CD1c-positive myeloid dendritic cell (primary cell): ENCODE data around the gene SH3BGRL.

Experiments
- DNase-seq: peaks from one replicate; pipeline ENCODE4 v3.0.0-alpha.2; 2016; ENCODE audit errors: extremely low spot score

SH3BGRL gene

GRCh38 chrX:81201671-81202455 is at the start of gene SH3BGRL, which contains the start of gene HMGN5:
SH3BGRL (plus strand) TSS chrX:81202102; CDS start chrX:81202201, 99 bp downstream.
HMGN5 (minus strand) TSS chrX:81201913; CDS start chrX:81121549, 80,364 bp downstream.
- DNase-seq = peak; percentile 74

GRCh38 chrX:81168391-81168790 is 33.5 kb upstream of the SH3BGRL start:
- no peak for DNase-seq

GRCh38 chrX:81174286-81174685 is 27.6 kb upstream of the SH3BGRL start:
- peak; percentile 40 for DNase-seq

- no peak for DNase-seq
Measured at GRCh38 chrX:81195259-81195658, 6.6 kb upstream of the SH3BGRL start.

DNA sequence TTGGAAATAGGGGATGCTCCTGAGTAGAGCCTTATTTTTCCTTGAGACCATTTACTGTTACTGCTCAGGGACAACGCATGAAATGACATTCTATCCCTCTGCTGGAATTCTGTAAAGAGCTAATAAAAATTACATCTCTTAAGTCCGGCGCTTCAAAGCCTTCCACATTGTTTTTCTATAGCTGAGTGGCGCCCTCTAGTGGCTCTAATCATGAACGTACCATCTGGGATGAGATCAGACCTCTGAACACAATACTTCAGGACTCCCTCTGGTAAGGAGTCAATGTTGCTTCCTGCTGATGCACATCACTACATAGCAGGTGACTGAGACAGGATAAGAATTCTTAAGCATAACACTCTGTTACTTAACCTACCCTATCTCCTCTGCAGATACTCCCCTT is 6.2 kb upstream of the SH3BGRL start:
- DNase-seq = peak; percentile 63

DNA sequence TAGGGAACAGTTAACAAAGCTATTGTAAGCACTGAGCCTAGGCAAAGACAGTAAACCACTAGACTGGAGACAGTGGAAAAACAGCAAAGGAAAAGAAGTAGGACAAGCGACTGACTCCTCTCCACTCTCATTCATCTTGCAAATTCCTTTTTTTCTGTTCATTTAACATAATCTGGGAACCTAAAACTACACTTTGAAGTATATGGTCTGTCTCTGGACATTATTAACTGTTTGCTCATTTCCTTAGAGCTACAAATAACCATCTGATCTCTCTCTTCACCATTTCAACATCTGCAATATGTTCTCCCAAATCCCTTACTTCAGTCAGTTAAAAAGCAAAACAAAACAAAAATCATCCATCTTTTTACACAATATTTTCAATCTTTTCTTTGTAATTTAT is 831 bp upstream of the SH3BGRL start:
- no peak for DNase-seq

DNA sequence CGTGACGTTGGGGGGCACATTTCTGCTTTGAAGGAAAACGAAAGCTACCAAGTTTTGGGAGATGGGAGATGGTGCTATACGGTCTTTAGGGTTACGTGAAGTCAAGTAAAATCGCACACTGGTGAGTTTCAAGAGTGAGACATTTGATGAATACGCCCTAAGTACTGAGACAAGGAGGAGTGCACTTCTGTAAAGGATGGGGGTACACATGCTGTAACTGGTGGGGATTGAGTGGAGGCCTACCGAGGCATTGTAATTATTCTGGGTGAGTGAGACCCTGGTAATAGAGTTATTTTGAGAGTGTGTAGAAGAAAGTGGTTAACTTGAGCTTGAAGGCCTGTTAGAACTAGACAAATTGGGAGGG is 536 bp downstream of the SH3BGRL start:
- peak; percentile 15 for DNase-seq

DNA sequence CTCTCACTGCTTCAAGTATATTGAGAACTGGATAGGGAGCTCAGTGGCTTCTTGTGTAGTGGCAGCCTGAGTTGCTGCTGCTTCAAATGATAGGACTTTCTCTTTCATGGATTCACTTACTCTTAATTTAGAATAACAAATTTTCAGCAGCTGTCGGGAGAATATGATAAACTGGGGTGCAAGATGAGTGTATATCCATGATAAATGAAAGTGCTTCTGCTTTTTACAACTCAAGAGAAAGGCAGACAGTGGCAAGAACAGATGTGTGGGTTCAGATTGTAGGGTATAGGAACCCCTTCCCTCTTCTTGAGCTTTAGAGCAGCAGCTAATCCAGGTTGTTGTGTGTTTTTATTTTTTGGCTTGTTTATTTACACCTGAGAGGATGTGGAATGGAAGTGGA is 1.0 kb downstream of the SH3BGRL start:
- peak; percentile 8 for DNase-seq

- peak; percentile 31 for DNase-seq
Measured at GRCh38 chrX:81205551-81205950, 3.6 kb downstream of the SH3BGRL start.

DNA sequence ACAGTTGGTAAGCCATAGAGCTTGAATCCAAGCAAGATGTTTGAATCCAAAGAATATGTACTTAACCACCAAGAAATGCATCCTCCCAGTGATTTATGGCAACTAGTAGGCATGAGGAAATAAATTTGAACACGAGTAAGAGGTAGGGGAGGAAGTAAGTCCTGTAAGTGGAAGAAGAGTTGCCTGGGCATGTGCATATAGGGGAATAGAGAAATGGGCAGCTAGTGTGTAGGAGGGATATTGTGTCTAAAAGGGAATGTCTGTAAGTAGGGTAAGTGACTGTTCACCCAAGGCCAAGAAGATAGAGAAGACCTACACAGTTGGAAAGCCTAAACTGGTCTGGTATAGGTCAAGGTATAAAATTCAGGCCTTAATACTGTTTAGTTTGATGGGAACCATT is 4.6 kb downstream of the SH3BGRL start:
- DNase-seq = peak; percentile 63

- DNase-seq = no peak
Measured at GRCh38 chrX:81208916-81209315, 7.0 kb downstream of the SH3BGRL start.

DNA sequence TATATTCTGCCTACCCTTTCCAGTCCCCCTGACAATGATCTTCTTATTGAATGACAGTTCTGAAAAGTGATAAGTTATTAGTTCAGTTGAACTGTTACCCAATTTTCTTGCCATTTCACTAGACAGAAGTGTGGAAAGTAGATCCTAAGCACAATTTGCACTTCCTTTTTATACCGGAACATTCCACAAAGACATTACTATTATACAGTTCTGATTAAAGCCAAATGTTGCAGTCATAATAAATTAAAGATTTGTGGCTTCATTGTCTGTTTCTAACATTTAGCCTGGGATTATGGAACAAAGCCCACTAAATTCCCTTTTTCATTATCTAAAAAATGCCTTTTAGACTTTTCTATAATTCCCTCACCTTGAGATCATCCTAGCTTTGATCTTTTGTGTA is 13.8 kb downstream of the SH3BGRL start:
- DNase-seq = no peak

DNA sequence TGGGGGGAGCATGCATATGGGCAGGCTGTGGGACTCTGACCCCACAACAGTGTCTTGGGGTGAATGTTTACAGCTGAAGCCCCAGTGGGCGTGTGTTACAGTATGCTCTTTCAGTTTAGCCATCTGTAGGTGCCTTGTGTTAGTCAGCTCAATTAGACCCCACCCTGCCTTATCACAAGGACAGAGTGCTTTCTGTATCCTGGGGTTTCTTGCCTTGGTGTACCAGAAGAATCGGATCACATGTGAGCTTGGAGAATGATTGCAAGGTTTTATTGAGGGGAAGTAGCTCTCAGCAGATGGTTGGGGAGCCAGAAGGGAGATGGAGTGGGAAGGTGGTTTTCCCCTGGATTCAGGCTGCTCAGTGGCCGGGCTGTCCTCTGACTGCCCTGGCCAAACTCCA is 27.3 kb downstream of the SH3BGRL start:
- DNase-seq = no peak

GRCh38 chrX:81229901-81230300 is 28.0 kb downstream of the SH3BGRL start:
- DNase-seq = no peak

DNA sequence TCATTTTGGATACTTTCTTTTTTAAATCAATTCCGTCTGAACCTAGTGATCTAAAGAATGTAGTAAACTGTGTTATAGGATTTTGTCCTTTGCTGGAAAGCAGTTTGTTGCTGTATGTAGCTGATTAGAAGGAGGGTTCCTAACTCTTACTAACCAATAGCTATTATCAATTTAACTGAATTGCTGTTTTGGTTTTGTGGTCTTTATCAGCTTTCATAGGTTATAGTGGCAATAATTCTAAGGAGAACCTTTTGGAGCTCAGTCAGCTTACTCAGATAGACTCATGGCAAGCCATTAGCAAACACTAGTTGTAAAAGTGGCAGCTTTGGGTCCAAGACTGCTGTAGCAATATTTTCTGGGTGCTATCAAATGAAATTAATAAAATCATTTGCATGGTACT is 29.6 kb downstream of the SH3BGRL start:
- DNase-seq = no peak

- no peak for DNase-seq
Measured at GRCh38 chrX:81232218-81232617, 30.3 kb downstream of the SH3BGRL start.

- DNase-seq = no peak
Measured at GRCh38 chrX:81237516-81237915, 35.6 kb downstream of the SH3BGRL start.

DNA sequence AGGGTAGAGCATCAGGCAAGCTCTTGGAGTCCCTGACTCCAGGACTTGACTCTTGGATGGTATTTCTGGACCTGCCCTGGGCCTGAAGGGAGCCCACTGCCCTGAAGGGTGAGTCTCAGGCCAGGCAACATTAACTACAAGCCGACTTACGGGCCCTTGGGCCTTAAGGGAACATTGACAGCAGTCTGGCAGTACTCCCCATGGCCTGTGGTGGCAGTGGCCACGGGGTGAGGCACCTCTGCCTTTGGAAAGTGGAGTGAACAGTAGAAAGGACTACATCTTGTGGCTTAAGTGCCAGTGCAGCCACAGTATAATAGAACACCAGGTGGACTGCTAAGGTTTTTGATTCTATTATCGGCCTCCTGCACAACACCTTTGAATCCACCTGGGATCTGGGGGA is 36.3 kb downstream of the SH3BGRL start:
- no peak for DNase-seq

DNA sequence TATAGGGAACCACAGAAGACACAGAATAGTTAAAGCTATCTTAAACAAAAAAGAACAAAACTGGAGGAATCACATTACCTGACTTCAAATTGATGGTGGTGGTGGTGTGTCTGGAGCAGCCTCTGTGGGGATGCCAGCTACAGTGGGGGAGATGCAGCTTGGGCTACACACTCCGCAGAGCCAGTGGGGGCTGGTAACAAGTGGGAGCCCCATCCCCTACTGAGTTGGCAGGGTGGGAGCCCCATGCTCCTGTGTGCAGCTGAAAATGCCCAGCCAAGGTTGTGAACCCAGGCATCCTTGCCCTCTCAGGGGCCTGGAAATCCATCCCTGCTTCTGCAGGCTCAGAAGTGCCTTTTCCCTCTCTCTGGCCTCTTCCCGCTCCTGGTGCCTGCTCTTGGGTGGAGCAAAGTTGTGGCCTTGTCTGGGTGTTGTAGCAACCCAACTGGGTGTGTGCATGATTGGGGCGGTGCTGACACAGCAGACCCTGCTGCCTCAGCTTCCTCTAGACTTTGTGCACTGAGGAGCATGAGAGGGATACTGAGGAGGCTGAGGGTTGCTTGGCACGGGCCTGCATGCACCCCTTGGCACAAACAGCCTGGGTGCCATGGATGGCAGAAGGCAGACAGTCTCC is 38.9 kb downstream of the SH3BGRL start:
- no peak for DNase-seq

DNA sequence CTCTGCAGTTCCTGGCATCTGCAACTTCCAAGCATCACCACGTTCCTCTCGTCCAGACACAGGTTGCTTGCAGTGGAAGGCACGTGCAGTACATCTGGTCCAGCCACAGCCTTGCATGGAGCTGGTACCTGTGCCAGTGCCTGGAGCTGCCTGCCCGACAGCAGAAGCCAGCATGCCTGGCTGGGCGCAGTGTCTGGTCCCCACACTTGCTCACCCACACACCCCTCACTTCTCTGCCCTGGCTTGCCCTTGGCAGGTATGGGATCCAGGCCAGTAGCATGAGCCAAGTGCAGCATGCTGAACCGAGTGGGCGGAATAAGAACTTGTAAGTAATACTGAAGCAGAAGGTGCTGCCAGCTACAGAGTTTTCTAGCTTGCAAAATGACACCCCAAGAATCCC is 39.9 kb downstream of the SH3BGRL start:
- no peak for DNase-seq

DNA sequence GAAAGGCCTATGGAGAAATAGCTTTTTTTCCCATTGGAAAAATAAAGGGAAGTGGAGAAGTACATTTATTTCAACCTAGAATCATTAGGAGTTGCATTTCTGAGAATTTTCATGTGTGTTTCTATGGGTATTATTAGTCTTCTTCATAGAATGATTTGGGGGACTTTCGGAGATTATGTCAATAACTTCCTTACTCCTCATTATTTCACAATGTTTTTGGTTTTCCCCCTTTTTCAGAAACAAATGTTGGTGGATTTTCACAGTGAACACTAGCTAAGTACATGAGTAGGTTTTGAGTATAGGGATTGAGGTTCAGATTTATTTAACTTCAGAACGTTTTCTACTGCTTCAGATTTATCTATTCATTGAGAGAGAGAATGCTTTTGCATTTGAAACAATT is 54.0 kb downstream of the SH3BGRL start:
- no peak for DNase-seq

GRCh38 chrX:81257817-81258216 is 55.9 kb downstream of the SH3BGRL start:
- DNase-seq = no peak

- DNase-seq = no peak
Measured at GRCh38 chrX:81259020-81259713, 57.3 kb downstream of the SH3BGRL start.
